Neural progenitor cell (in vitro differentiated cells): ENCODE data around the gene HMGCR. TPM values are rescaled to one million over a fixed set of nuclear protein-coding genes. Genes with fewer than 3 reads are reported as not detected.
"Not testable (repeated sequence)": the region's sequence is repeated elsewhere in the genome, so short reads cannot be mapped to it uniquely, and the experiment has no call there.

Experiments used
- DNase-seq: peaks from one replicate; pipeline ENCODE4 v3.0.0-alpha.2; 2016; ENCODE audit warnings: low spot score
- H2AFZ ChIP-seq: fragments of 200-600 bp; sonication (generic); replicated peaks from 2 replicates; pipeline ENCODE4 v1.6.1; 2016; ENCODE audit warnings: antibody characterized with exemption
- H3F3A ChIP-seq: fragments of 200-600 bp; sonication (generic); 2 replicates; pipeline ENCODE4 v1.6.1; 2016; ENCODE audit warnings: antibody characterized with exemption, low read depth
- H3K27ac ChIP-seq: fragments of 200-600 bp; sonication (generic); 2 replicates; pipeline ENCODE4 v1.5.1; 2016; ENCODE audit warnings: mild to moderate bottlenecking
- H3K27me3 ChIP-seq: fragments of 200-600 bp; sonication (generic); 2 replicates; pipeline ENCODE4 v1.6.1; 2016; ENCODE audit warnings: mild to moderate bottlenecking, moderate library complexity
- H3K36me3 ChIP-seq: fragments of 200-600 bp; sonication (generic); 2 replicates; pipeline ENCODE4 v1.5.1; 2016
- H3K4me1 ChIP-seq: fragments of 200-600 bp; sonication (generic); 2 replicates; pipeline ENCODE4 v1.6.1; 2016; ENCODE audit warnings: mixed run types
- H3K4me2 ChIP-seq: fragments of 200-600 bp; sonication (generic); 2 replicates; pipeline ENCODE4 v1.6.1; 2016
- H3K4me3 ChIP-seq: fragments of 200-600 bp; sonication (generic); 2 replicates; pipeline ENCODE4 v1.5.1; 2016
- H3K79me2 ChIP-seq: fragments of 200-600 bp; sonication (generic); 2 replicates; pipeline ENCODE4 v1.6.1; 2016; ENCODE audit warnings: low read depth
- H3K9ac ChIP-seq: fragments of 200-600 bp; sonication (generic); 2 replicates; pipeline ENCODE4 v1.6.1; 2016
- H3K9me3 ChIP-seq: fragments of 200-600 bp; sonication (generic); 2 replicates; pipeline ENCODE4 v1.5.1; 2016; ENCODE audit warnings: low read depth
- H4K20me1 ChIP-seq: fragments of 200-600 bp; sonication (generic); 2 replicates; pipeline ENCODE4 v1.6.1; 2016; ENCODE audit warnings: low read depth
- H3K27ac Mint-ChIP-seq: 3 replicates; pipeline ENCODE4 v1.8.0; 2021; ENCODE audit warnings: mixed read lengths
- H3K27me3 Mint-ChIP-seq: 2 replicates; pipeline ENCODE4 v1.8.0; 2022; ENCODE audit warnings: low read depth, mild to moderate bottlenecking, inconsistent platforms, moderate library complexity, mixed read lengths; ENCODE audit not compliant: insufficient read depth
- H3K36me3 Mint-ChIP-seq: 3 replicates; pipeline ENCODE4 v1.8.0; 2021; ENCODE audit warnings: mixed read lengths
- H3K4me1 Mint-ChIP-seq: 3 replicates; pipeline ENCODE4 v1.8.0; 2021; ENCODE audit warnings: mixed read lengths
- H3K4me3 Mint-ChIP-seq: 3 replicates; pipeline ENCODE4 v1.8.0; 2021; ENCODE audit warnings: mild to moderate bottlenecking, moderate library complexity, mixed read lengths
- H3K9me3 Mint-ChIP-seq: 3 replicates; pipeline ENCODE4 v1.8.0; 2020; ENCODE audit warnings: mixed read lengths
- CTCF ChIP-seq: fragments of 200-600 bp; sonication (generic); IDR thresholded peaks from 2 replicates; pipeline ENCODE4 v1.5.1; 2017; ENCODE audit warnings: antibody characterized with exemption, mild to moderate bottlenecking
- EZH2 ChIP-seq: fragments of 200-600 bp; sonication (generic); IDR thresholded peaks from 2 replicates; pipeline ENCODE4 v1.6.1; 2017; ENCODE audit warnings: antibody characterized with exemption, mild to moderate bottlenecking, moderate library complexity
- EZH2phosphoT487 ChIP-seq: fragments of 200-600 bp; sonication (generic); IDR thresholded peaks from 2 replicates; pipeline ENCODE4 v1.6.1; 2017; ENCODE audit warnings: antibody characterized with exemption
- total RNA-seq: library from RNA; depleted of rRNA; stranded (reverse); fragments of >200 nt; gene quantifications from 2 replicates; pipeline ENCODE4 v1.2.3, GENCODE V29; 2015; ENCODE audit warnings: low replicate concordance

Gene HMGCR
- total RNA-seq, 1 donor from 2014 or later: 227 TPM

DNA sequence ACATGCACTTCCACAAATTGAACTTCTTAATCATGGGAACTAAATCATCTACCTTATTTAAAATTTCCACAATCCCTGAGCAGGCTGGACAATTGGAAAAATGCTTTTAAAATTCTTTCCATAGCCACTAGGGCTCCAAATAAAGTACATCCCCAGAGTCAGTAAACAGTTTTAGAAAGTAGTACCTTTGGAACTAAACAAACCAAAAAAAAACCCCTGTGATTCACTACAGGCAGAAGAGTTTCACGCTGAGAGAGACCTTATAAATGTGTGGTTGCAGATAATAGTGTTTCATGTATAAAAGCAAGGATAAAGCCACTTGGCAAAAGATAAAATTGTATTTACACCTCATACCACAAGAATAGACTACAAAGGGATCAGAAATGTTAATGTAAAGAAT is 11.8 kb upstream of the HMGCR start:
- H3K9me3 Mint-ChIP-seq: no peaks in the 10 kb centered on the region
- Histone ChIP-seq H3K9ac (no peak overlapping the region), H3K27ac (no peak overlapping the region), H2AFZ (no peak overlapping the region), H3K4me1 (no peaks in the 10 kb centered on the region), H3K9me3 (no peaks in the 10 kb centered on the region), H3K4me2 (no peak overlapping the region), H4K20me1 (no peaks in the 10 kb centered on the region), H3K36me3 (no peaks in the 10 kb centered on the region), H3K79me2 (no peaks in the 10 kb centered on the region), H3K27me3 (no peaks in the 10 kb centered on the region), H3F3A (peaks cover 6% of the 10 kb centered on the region), H3K4me3 (no peak overlapping the region)
- no peak overlapping the region for H3K4me3 Mint-ChIP-seq
- peaks cover 8% of the 10 kb centered on the region for H3K4me1 Mint-ChIP-seq
- no peak overlapping the region for H3K27ac Mint-ChIP-seq
- no peak for DNase-seq
- TF ChIP-seq CTCF: peak; percentile 7
- no peak for TF ChIP-seq EZH2phosphoT487
- peaks cover 2% of the 10 kb centered on the region for H3K27me3 Mint-ChIP-seq
- H3K36me3 Mint-ChIP-seq: no peaks in the 10 kb centered on the region

DNA sequence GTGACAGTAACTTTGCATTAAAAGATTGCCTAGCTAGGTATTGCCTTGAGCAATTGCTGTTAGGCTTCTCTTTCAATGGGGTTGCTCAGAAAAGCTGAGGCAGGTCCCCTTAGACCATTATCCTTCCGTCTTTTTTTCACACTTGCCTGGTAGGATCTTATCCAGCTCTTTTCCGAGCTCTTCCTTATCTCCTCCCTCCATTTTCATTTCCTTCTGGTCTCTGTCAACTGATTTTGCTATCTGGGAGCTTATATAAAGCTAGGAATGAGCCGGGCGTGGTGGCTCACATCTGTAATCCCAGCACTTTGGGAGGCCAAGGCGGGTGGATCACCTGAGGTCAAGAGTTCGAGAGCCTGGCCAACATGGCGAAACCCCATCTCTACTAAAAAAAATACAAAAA is 6.6 kb upstream of the HMGCR start:
- Histone ChIP-seq H3K4me2 (no peak overlapping the region), H3K79me2 (no peaks in the 10 kb centered on the region), H3K27ac (no peak overlapping the region), H2AFZ (no peak overlapping the region), H3K9me3 (no peaks in the 10 kb centered on the region), H3K9ac (no peak overlapping the region), H3K36me3 (no peaks in the 10 kb centered on the region), H4K20me1 (no peaks in the 10 kb centered on the region), H3K4me1 (no peaks in the 10 kb centered on the region), H3K27me3 (no peaks in the 10 kb centered on the region), H3F3A (no peaks in the 10 kb centered on the region), H3K4me3 (no peak overlapping the region)
- H3K27me3 Mint-ChIP-seq: peaks cover 4% of the 10 kb centered on the region
- TF ChIP-seq EZH2 (no peak), EZH2phosphoT487 (no peak), CTCF (no peak)
- no peak for DNase-seq
- no peak overlapping the region for H3K4me3 Mint-ChIP-seq
- H3K4me1 Mint-ChIP-seq: no peaks in the 10 kb centered on the region
- no peaks in the 10 kb centered on the region for H3K36me3 Mint-ChIP-seq
- no peak overlapping the region for H3K27ac Mint-ChIP-seq
- H3K9me3 Mint-ChIP-seq: peaks cover 6% of the 10 kb centered on the region

- no peaks in the 10 kb centered on the region for H3K9me3 ChIP-seq
- H3K27ac ChIP-seq: no peak overlapping the region
- no peaks in the 10 kb centered on the region for H3K36me3 ChIP-seq
- H3K4me3 ChIP-seq: no peak overlapping the region
- peaks cover 7% of the 10 kb centered on the region for H3K4me1 ChIP-seq
- H3F3A ChIP-seq: peaks cover 6% of the 10 kb centered on the region
- no peaks in the 10 kb centered on the region for H3K4me1 Mint-ChIP-seq
- peaks cover 4% of the 10 kb centered on the region for H3K27me3 Mint-ChIP-seq
- H3K4me3 Mint-ChIP-seq: no peak overlapping the region
- TF ChIP-seq CTCF (peak; percentile 20), EZH2phosphoT487 (no peak)
- H3K27me3 ChIP-seq: no peaks in the 10 kb centered on the region
- no peaks in the 10 kb centered on the region for H3K36me3 Mint-ChIP-seq
- no peak for DNase-seq
- no peak overlapping the region for H3K9ac ChIP-seq
- H3K79me2 ChIP-seq: no peaks in the 10 kb centered on the region
- peaks cover 6% of the 10 kb centered on the region for H3K9me3 Mint-ChIP-seq
- H2AFZ ChIP-seq: peak overlapping the region; percentile 68
- H3K4me2 ChIP-seq: no peak overlapping the region
- H3K27ac Mint-ChIP-seq: no peak overlapping the region
- H4K20me1 ChIP-seq: no peaks in the 10 kb centered on the region
Observed at GRCh38 chr5:75331095-75332090, 5.6 kb upstream of the HMGCR start.

DNA sequence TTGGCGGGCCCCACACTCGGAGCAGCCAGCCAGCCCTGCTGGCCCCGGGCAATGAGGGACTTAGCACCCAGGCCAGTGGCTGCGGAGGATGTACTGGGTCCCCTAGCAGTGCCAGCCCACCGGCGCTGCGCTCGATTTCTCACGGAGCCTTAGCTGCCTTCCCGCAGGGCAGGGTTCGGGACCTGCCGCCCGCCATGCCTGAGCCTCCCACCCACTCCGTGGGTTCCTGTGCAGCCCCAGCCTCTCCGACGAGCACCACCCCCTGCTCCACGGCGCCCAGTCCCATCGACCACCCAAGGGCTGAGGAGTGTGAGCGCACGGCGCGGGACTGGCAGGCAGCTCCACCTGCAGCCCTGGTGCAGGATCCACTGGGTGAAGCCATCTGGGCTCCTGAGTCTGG is 3.3 kb upstream of the HMGCR start:
- H3K27me3 Mint-ChIP-seq, H2AFZ ChIP-seq, H3K4me1 ChIP-seq, H3K27ac Mint-ChIP-seq, H3K4me3 Mint-ChIP-seq, DNase-seq, H3K4me1 Mint-ChIP-seq, H3K4me2 ChIP-seq, H3K9ac ChIP-seq, H3K27me3 ChIP-seq, H3K9me3 ChIP-seq, H3K36me3 ChIP-seq, H3K27ac ChIP-seq, H3K4me3 ChIP-seq, H3K9me3 Mint-ChIP-seq, H3K36me3 Mint-ChIP-seq: not testable (repeated sequence)
- peaks cover 16% of the 10 kb centered on the region for H4K20me1 ChIP-seq
- H3K79me2 ChIP-seq: peaks cover 17% of the 10 kb centered on the region
- H3F3A ChIP-seq: peaks cover 13% of the 10 kb centered on the region

DNA sequence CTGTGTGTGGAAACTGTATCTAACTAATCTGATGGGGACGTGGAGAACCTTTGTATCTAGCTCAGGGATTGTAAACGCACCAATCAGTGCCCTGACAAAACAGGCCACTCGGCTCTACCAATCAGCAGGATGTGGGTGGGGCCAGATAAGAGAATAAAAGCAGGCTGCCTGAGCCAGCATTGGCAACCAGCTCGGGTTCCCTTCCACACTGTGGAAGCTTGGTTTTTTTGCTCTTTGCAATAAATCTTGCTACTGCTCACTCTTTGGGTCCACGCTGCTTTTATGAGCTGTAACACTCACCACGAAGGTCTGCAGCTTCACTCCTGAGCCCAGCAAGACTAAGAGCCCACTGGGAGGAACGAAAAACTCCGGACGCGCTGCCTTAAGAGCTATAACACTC is 2.6 kb upstream of the HMGCR start:
- H3K27ac ChIP-seq, H3K9me3 ChIP-seq, H3K9me3 Mint-ChIP-seq, H2AFZ ChIP-seq, H3K27me3 ChIP-seq, DNase-seq, H3K36me3 ChIP-seq, H3K4me3 Mint-ChIP-seq, H3K27me3 Mint-ChIP-seq, H3K4me1 ChIP-seq, H3K4me3 ChIP-seq, H3K9ac ChIP-seq, H3K4me1 Mint-ChIP-seq, H3K4me2 ChIP-seq: not testable (repeated sequence)
- Mint-ChIP-seq H3K27ac (peak overlapping the region; percentile 63), H3K36me3 (peaks cover 11% of the 10 kb centered on the region)
- H4K20me1 ChIP-seq: peaks cover 20% of the 10 kb centered on the region
- H3K79me2 ChIP-seq: peaks cover 23% of the 10 kb centered on the region
- H3F3A ChIP-seq: peaks cover 13% of the 10 kb centered on the region
